ENCODE data around the gene GMEB1.
"Not testable (repeated sequence)": the region's sequence is repeated elsewhere in the genome, so short reads cannot be mapped to it uniquely, and the experiment has no call there.

Gene GMEB1

DNA sequence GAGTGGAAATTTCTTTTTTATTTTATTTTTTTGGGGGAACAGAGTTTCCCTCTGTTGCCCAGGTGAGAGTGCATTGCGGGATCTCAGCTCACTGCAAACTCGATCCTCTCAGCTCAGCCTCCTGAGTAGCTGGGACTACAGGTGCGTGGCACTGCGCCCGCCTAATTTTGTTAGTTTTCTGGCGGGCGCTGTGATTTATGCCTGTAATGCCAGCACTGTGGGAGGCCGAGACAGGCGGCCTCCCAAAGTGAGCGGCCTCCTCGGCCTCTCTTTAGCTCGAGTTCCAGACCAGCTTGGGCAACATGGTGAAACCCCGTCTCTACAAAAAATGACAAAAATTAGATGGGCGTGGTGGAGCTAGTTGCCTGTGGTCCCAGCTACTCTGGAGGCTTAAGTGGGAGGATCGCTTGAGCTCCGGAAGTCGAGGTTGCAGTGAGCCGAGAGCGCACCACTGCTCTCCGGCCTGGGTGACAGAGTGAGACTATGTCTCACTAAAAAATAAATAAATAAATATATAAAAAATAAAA lies 2.7 kb downstream of the GMEB1 start:
- no peak for DNase-seq

DNA sequence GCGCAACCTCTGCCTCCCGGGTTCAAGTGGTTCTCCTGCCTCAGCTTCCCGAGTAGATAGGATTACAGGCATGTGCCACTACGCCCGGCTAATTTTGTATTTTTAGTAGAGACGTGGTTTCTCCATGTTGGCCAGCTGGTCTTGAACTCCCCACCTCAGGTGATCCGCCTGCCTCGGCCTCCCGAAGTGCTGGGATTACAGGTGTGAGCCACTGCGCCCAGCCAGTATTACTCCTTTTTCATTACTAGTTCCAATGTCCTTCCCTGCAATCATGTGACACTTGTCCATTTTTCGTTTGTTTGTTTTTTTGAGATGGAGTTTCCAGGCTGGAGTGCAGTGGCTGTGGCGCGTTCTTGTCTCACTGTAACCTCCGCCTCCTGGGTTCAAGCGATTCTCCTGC lies 4.4 kb downstream of the GMEB1 start:
- not testable (repeated sequence) for DNase-seq

DNA sequence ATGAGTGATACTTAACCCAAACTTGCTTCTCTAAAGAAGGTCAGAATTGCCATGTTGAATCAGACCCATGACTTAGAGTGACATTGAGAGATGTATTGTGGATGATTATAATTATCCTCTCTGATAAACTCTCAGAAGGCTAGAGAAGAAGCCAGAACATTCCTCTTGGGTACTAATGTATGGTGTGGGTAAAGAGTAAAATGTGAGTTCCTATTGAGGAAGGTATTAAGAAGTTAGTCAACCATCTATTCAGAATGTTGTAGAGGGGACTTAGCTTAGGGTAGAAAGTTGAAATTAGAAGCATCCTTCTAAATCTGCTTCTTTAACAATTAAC lies 7.3 kb downstream of the GMEB1 start:
- DNase-seq: no peak

DNA sequence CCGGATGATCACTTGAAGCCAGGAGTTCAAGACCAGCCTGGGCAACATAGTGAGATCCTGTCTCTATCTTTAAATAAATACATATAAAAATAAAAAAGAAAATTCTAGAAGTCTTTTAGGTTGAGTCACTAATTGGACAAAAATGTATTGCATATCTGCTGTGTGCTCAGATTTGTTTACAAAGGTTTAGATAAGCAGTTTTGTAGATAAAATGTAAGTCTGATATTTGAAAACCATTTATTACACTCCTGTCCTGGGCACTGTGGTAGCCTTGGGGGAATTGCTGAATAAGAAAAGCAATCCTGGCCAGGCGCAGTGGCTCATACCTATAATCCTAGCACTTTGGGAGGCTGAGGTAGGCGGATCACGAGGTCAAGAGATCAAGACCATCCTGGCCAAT lies 11.6 kb downstream of the GMEB1 start:
- no peak for DNase-seq

DNA sequence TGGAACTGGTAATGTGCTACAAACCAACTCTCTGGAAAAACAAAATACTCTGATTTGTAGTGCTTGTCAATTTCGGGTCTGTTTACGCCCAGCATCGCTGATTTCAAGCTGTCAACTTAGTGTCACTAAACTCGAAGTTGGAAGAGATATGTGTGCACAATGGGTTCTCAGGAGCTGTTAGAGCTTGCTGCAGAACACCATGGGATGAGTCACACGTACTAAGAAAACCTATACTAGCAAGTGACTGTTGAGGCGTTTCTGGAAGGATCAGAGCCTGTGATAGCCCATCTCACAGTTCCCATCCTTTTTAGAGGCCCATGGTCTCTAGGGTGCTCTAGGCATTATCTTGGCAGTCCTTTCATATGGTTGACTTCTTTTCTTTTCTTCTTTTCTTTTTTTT lies 14.3 kb downstream of the GMEB1 start:
- DNase-seq: no peak

DNA sequence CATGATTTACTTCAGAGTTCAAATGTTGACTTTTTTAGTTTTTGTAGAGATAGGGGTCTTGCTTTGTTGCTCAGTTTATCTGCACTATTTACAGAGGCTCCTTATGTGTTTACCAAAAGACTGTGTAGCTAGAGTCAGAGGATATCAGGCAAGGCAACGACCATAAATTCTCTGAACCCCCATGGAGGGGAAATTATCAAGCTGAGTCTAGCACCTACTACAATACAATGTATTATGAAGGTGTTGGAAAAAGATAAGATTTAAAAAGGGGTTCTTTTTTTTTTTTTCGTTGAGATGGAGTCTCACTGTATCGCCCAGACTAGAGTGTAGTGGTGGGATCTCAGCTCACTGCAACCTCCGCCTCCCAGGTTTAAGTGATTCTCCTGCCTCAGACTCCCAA lies 16.4 kb downstream of the GMEB1 start:
- DNase-seq: no peak

DNA sequence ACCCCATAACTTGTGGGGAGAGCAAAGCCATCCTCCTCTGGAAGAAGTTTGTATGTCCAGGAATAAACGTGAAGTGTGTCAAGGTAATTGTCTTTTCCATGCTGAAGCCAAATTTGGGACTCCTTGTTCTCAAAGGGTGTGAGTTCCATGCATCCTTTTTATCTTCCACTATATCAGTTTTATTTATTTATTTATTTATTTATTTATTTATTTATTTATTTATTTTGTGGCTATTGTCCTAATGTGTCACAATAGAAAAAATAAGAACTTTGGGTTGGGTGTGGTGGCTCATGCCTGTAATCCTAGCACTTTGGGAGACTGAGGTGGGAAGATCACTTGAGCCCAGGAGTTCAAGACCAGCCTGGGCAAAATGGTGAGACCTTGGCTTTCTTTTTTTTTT lies 23.0 kb downstream of the GMEB1 start:
- not testable (repeated sequence) for DNase-seq

DNA sequence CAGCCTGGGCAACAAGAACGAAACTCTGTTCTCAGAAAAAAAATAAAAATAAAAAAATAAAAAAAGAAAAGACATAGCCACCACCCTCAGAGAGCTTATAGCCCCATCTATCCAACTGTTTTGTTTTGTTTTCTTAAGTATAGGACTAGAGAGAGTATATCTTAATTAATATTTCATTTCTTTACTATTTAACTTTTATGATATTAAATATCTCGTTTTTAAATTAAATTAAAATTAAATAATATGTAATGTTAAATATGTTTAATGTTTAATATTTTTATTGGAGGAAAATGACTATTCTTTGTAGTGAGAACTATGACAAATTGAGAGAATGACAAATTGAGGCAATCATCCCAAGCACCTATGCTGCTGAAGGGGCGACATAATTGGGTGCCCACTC lies 35.0 kb downstream of the GMEB1 start:
- no peak for DNase-seq

DNA sequence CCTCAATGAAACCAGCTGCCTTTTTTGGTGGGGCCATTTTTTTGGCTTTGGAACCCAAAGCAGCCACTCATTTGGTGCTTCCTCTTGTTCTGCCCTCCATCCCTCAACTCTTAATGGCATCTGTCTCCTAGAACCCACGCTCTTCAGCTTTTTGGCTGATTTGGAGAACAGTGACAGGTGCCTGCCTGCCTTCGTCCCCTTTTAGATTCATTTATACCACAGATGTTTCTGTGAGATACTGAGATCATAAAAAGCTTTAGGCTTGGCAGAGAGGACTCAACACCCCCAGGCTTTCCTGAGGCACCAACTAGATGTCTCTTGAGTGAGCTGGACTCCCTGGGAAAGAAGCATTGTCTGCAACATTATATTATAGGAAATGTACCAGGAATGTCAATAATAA lies 47.8 kb downstream of the GMEB1 start:
- no peak for DNase-seq

DNA sequence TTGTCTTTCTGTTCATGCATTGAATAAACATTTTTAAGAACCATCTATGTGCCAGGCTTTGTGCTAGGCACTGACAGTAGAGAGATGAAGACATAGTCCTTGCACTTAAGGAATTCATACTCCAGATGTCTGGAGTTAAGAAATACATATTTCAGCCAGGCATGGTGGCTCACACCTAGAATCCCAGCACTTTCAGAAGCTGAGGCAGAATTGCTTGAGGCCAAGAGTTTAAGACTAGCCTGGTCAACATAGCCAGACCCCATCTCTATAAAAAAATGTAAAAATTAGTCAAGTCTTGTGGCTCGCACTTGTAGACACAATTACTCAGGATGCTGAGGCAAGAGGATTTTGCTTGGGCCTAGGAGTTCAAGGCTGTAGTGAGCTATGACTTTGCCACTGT lies 49.6 kb downstream of the GMEB1 start:
- no peak for DNase-seq

DNA sequence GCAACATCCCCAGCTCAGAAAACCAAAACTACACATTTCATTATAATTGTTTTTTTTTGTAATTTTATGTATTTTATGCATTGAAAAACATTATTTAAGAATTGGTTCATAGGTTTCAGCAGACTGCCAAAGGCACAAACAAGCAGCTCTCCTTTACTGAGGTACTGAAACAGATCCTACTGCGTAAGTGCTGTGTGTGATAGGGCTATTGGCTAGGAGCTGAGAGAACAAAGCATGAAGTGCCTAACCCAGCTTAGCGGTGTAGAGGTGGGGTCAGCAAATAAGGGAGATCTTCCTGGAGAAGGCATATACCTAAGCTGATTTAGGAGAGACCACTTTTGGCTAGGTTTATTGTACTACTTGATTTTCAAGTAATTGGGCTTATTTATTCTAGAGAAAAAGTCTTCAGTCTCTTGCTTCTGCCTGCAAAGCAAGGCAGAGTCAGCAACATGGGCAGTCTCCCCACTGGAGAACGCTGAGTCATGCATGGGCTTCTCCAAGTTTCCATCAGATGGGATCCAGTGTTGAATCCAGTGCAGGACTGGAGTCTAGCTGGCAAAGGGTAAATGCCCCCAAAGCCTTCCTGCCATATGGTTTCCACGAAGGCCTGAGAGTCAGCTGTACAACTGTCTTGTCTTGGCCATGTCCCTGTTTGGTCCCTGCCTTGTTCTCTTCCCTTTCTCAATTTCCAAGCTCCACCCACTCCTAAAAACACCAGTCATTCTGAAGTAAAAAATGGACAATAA lies 50.2 kb downstream of the GMEB1 start:
- no peak for DNase-seq

DNA sequence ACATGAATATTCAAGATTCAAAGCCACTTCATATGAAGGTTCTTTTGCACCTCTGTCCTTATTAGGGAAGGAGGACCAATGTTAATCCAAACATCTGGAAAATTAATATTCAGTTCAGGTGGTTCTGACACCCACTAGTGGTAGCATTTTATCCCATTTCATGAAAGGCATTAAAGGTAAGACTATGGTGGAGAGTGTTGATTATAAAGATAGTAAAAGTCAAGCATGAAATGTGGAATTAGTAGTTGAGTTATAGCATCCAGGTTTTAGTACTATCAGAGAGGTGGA lies 50.7 kb downstream of the GMEB1 start:
- no peak for DNase-seq

DNA sequence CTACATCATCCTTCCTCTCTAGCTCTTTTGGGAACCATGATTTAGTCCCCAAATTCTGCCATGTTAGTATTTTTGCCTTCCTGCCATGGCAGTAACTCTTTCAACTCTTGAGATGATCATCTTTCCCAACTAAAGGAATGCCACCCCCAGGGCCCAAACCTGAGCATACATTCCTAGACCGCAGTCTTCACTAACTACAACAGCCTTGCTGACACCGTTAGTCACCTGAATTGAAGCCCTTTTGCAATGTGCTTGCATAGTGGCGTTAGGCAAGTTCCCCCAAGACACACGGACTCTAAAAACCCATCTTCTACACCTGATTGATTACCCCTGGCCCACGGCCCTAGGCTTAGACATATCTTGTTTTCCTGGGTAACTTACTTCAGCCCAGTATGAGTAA lies 51.8 kb downstream of the GMEB1 start:
- DNase-seq: no peak

DNA sequence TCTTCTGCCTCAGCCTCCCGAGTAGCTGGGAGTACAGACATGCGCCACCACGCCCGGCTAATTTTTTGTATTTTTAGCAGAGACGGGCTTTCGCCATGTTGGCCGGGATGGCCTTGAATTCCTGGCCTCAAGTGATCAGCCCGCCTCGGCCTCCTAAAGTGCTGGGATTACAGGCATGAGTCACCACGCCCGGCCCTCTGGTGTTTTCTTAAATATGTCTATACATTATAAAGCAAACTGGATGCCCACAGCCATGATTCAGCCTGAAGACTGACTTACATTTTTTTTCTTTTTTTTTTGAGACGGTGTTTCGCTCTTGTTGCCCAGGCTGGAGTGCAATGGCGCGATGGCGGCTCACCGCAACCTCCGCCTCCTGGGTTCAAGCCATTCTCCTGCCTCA lies 53.3 kb downstream of the GMEB1 start:
- not testable (repeated sequence) for DNase-seq

DNA sequence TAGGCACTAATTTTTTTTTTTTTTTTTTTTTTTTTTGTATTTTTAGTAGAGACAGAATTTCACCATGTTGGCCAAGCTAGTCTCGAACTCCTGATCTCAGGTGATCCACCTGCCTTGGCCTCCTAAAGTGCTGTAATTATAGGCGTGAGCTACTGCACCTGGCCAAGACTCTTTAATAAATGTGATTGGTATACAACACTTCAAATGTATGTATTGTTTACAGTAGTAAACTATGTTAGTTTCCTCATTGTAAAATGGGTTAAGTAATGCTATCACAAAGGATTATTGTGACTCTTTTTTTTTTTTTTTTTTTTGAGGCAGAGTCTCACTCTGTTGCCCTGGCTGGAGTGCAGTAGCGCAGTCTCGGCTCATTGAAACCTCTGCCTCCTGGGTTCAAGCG lies 56.8 kb downstream of the GMEB1 start:
- not testable (repeated sequence) for DNase-seq

DNA sequence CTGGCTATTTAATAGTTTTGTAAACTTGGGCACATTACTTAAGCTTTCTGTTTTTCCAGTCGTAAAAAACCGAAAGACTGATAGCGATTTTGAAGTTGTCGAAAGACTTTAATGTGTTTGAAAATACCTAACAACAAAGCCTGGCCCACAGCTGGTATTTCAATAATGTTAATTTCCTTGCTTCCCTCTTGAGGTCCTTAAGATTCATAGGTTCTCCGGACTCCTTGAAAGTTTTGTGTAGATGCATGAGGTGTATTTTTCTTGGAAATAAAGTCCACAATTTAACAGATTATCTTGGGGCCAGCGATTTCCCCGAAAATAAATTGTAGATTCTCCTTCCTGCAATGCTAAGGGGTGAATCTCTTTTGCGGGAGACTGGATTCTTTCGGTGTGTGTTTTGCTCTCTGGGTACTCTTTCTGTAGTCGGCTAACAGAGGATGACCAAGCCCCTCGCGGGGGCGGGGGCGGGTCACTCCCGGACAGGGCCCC lies 67.4 kb downstream of the GMEB1 start:
- no peak for DNase-seq

DNA sequence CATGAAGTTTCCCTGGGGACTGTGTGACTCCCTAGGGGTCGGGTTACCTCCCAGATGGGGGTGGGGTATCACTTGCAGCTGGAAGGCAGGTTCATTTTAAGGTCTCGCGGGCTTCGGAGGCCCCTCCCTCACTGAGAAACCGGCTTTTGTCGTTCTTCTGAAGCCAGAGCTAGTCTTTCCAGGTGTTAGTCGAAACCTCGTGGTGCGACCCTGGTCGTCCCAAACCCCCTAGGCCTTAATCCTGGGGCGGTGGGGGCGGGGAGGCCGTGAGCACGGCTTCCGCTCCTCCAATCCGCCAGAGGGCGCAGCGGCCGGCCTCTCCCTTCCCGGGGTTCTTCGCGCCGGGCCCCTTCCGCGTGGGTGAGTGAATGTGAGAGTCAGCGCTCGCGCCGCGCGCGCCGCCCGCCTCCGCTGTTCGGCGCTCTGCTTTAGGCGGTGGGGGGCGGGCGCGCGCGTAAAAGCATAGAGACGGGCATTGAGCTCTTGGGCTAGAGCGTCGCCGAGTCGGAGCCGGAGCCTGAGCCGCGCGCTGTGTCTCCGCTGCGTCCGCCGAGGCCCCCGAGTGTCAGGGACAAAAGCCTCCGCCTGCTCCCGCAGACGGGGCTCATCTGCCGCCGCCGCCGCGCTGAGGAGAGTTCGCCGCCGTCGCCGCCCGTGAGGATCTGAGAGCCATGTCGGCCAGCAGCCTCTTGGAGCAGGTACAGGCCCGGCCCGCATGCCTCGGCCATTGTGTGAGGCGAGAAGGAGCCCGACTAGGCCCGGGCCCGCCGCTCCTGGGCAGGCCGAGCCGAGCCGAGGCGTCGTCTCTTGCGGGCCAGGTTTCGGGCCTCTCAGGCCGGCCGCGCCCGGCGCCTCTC lies 68.1 kb downstream of the GMEB1 start, which contains the start of gene YTHDF2:
YTHDF2 (plus strand) TSS at position 491 of the 857 bp plus-strand sequence; CDS start at position 672, 181 bp downstream.
- peak; percentile 94 to 99 (median 96) for DNase-seq

DNA sequence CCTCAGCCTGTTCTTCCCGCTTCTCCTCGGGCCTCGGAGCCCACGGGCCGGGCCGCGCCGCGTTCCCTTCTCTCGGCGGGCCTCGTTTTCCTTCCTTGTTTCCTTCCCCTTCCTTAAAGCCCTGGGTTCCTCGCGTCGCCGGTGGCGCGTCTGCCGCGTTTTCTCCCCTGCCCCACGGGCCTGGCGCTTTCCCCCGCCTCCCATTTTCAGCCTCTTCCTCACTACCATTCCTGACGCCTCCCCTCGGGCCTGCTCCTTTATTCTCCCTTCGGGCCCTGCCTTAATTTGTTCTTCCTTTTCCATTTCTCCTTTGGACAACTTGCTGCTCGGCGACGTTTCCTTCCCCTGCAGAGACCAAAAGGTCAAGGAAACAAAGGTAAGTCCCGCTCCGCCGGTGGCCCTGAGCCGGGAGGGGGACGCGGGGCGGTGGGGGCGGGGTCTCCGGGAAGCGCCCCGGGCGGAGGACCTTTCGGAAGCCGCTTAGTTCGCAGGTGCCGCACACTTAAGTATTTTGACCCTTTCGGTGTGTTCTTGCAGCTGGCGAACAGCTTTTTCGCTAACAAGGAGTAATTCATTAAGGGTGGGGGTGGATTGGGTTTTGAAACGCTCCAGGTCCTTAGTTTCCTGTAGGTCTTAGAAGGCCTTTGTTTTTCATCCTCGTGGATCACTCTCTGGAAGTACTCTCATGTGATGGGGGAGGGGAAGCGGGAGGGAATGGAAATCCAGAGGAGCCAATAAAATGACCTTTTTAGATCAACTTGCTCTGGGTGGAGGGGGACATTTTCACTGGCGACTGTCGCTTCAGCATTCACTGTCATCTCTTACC lies 68.9 kb downstream of the GMEB1 start:
- DNase-seq: peak; percentile 26 to 48 (median 33)

DNA sequence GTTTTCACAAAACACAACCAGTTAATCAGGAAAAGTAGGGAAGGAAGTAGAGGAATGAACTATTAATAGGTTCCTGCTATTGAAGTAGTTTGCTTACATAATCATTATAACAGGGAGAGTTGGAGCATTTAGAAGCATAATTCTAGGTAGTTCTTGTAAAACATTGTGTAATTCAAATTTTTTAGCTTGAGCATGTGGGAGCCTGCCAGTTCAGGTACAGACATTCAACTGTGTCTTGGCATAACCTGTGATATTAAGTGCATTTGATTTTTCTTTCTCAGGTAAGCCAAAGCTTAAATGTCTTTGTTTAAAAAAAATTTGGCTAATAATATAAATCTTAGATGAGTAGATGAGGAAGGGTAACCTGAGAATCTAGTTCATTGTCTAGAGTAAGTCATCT lies 71.5 kb downstream of the GMEB1 start:
- DNase-seq: no peak

DNA sequence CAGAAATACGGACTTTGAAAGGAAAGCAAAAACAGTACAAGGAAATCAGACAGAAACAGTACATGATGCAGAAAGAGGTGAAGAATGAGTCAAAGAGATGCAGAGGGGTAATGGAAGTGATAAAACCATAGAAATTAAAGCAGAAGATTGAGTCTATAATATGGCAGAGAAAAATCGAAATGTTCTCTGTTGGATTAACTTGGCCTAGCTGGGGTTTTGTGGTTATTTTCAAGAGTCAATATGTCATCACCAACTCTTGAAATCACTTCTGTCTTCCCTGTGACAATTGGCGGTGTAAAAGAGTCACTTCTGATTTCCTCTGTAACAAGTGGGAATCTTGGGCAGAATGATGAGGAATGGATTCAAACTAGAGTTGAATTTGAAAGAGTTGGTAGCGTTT lies 75.6 kb downstream of the GMEB1 start:
- peak in 1 of 5 donors; percentile 17 for DNase-seq

DNA sequence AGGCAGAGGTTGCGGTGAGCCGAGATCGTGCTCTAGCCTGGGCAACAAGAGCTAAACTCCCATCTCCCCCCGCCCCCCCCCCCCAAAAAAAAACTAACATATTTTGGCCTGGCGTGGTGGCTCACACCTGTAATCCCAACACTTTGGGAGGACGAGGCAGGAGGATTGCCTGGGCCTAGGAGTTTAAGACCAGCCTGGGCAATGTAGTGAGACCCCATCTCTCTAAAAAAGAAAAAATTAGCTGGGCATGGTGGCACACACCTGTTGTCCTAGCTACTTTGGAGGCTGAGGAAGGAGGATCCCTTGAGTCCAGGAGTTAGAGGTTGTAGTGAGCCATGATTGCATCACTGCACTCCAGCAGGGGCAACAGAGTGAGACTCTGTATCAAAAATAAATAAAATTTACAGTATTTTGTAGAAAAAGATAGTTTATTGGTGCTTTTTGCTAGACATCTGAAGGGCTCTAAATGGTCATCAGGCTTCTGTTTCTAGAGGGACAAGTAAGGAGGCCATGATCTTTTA lies 77.1 kb downstream of the GMEB1 start:
- DNase-seq: no peak

DNA sequence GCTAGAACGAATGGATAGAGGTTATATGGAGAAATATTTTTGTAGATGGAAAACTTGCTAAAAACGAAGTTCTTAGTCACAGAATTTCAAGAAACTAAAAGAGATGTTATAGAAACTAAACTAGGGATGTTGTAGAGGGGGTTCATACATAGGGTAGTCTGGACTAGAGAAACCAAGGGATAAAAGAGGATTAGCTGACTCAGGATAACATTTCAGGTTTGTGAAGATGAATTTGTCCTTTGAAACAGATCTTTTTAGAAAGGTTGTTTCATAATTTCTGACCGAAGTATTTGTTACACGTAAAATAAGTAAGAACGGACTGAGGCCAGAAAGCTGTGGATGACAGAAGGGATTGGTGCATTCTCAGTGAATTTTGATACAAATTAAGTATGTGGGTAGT lies 81.7 kb downstream of the GMEB1 start:
- no peak for DNase-seq

DNA sequence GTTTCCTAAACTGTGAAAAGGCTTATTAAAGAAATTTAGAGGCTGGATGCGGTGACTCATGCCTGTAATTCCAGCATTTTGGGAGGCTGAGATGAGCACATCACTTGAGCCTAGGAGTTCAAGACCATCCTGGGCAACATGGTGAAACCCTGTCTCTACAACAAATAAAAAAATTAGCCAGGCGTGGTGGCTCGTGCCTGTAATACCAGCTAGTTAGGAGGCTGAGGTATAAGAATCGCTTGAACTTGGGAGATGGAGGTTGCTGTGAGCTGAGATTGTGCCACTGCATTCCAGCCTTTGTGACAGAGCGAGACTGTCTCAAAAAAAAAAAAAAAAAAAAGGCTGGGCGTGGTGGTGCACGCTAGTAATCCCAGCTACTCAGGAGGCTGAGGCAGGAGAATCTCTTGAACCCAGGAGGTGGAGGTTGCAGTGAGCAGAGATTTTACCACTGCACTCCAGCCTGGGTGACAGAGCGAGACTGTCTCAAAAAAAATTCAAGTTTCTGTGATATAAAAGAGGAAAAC lies 82.2 kb downstream of the GMEB1 start:
- DNase-seq: not testable (repeated sequence)
